WTC11 (cell line): ENCODE measurements around the gene SPATA2.

ENCODE experiments used
- FOXK1 ChIP-seq: sonication (generic); formaldehyde crosslinking; IDR thresholded peaks from 2 replicates; pipeline ENCODE4 v1.8.0; 2022; ENCODE audit warnings: mild to moderate bottlenecking, moderate library complexity, missing genetic modification reagents
- SP1 ChIP-seq: sonication (generic); formaldehyde crosslinking; conservative IDR thresholded peaks from 2 replicates; pipeline ENCODE4 v1.8.1; 2022; ENCODE audit warnings: missing genetic modification reagents
- TF ChIP-seq, protein P1 (sequence below): fragments of 200-600 bp; IDR thresholded peaks from 2 replicates; pipeline ENCODE4 v1.8.0; 2022; ENCODE audit warnings: antibody characterized with exemption

DNA sequence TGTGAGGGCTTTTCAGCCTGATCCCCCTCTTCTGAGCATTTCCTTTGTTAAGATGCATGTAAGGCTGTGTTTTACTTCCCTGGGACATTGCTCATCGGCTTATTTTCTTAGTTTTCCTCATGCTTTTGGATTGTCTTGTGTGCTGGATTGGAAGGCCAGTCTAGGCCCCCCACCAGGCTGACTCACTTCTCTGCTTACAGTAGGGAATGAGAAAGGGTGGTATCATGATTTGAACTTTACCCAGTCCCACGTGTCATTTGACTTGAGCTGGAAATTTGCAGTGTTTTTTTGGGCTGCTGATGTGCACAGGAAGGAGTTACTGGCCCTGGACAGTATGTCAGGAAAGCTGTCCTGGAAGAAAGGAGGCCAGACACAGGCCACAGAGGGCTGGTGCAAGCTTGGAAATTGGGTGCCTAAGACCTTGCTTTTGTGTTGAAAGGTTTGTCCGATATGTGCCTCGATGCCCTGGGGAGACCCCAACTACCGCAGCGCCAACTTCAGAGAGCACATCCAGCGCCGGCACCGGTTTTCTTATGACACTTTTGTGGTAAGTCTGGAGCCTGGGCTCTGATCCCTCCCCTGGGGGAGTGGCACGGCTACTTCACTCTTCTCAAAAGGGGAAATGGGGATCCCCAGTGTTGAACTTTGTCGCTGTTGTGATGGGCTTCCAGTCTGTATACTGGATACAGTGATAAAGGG lies 33.6 kb upstream of the SPATA2 start:
- TF ChIP-seq, protein P1, sequence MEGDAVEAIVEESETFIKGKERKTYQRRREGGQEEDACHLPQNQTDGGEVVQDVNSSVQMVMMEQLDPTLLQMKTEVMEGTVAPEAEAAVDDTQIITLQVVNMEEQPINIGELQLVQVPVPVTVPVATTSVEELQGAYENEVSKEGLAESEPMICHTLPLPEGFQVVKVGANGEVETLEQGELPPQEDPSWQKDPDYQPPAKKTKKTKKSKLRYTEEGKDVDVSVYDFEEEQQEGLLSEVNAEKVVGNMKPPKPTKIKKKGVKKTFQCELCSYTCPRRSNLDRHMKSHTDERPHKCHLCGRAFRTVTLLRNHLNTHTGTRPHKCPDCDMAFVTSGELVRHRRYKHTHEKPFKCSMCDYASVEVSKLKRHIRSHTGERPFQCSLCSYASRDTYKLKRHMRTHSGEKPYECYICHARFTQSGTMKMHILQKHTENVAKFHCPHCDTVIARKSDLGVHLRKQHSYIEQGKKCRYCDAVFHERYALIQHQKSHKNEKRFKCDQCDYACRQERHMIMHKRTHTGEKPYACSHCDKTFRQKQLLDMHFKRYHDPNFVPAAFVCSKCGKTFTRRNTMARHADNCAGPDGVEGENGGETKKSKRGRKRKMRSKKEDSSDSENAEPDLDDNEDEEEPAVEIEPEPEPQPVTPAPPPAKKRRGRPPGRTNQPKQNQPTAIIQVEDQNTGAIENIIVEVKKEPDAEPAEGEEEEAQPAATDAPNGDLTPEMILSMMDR: no peak
- TF ChIP-seq SP1 (CRISPR knock-in tag) (no peak), FOXK1 (CRISPR knock-in tag) (no peak)
